Upper lobe of right lung (tissue), 1 donor: Measurements from ENCODE around the gene HOXC9. TPM values are rescaled to one million over a fixed set of nuclear protein-coding genes. Genes with fewer than 3 reads are reported as not detected.

ENCODE experiments used
- ATAC-seq: fragments of 200-7000 bp; cut with Tn5 transposase; one replicate; pipeline ENCODE4 v1.9.1; 2020; ENCODE audit warnings: mild to moderate bottlenecking, moderate library complexity
- DNase-seq: peaks from one replicate; pipeline ENCODE4 v3.0.0-alpha.2; 2020
- H3K27ac ChIP-seq: fragments of 200-600 bp; one replicate; pipeline ENCODE4 v1.8.0; 2022
- H3K27me3 ChIP-seq: fragments of 200-600 bp; one replicate; pipeline ENCODE4 v1.8.0; 2022; ENCODE audit warnings: mild to moderate bottlenecking
- H3K36me3 ChIP-seq: fragments of 200-600 bp; one replicate; pipeline ENCODE4 v1.8.0; 2022
- H3K4me1 ChIP-seq: fragments of 200-600 bp; one replicate; pipeline ENCODE4 v1.8.0; 2022
- H3K4me3 ChIP-seq: fragments of 200-600 bp; one replicate; pipeline ENCODE4 v1.8.0; 2022; ENCODE audit warnings: mild to moderate bottlenecking
- H3K9me3 ChIP-seq: fragments of 200-600 bp; one replicate; pipeline ENCODE4 v1.8.0; 2022
- intact Hi-C: fragments of 100-400 bp; cut with DNase I; formaldehyde crosslinking; loops from one replicate; pipeline ENCODE4 v1.11.0; 2022
- total RNA-seq: library from RNA; stranded (reverse); fragmentation: NEBNext Ultra II Directional; extraction: Animal tissue kit (Norgen Biotek cat#: 25700); gene quantifications from one replicate; pipeline ENCODE4 v1.2.1, GENCODE V29; 2021
- TF ChIP-seq, protein P1 (sequence below): fragments of 200-600 bp; IDR thresholded peaks from one replicate; pipeline ENCODE4 v1.8.0; 2022; ENCODE audit warnings: antibody characterized with exemption
- donor health status: DM: no; HTN: yes; CAD: no; lungs with severe emphysema.

Gene HOXC9
- total RNA-seq, 1 donor from 2014 or later, result 0.61 TPM

DNA sequence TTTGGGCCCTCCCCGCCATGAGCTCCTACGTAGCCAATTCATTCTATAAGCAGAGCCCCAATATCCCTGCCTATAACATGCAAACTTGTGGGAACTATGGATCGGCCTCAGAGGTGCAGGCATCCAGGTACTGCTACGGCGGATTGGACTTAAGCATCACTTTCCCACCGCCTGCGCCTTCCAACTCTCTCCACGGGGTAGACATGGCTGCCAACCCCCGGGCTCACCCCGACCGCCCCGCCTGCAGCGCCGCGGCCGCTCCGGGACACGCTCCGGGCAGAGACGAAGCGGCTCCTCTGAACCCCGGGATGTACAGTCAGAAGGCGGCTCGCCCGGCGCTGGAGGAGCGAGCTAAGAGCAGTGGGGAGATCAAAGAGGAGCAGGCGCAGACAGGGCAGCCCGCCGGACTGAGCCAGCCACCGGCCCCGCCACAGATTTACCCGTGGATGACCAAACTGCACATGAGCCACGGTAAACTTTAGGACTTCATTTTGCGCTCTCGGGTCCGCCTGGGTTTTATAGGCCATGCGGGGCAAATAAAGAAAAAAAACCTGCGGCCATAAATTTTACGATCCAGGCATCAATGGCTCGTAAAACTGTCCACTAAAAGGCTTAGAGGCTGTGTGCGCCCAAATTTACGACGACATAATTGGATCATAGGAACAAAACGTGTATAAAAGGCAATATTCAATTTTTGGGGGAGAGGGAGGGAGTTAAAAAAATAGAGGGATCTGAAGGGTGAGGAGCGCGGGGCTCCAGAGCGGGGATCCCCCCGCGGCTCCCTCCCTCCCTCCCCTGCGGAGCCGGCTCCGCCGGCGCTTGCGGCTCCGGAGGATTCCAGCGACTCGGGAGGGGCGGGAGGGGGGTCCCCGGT, 33.4 kb downstream of the HOXC9 start:
- H3K36me3 ChIP-seq, result no peaks in the 10 kb centered on the region
- TF ChIP-seq, protein P1, sequence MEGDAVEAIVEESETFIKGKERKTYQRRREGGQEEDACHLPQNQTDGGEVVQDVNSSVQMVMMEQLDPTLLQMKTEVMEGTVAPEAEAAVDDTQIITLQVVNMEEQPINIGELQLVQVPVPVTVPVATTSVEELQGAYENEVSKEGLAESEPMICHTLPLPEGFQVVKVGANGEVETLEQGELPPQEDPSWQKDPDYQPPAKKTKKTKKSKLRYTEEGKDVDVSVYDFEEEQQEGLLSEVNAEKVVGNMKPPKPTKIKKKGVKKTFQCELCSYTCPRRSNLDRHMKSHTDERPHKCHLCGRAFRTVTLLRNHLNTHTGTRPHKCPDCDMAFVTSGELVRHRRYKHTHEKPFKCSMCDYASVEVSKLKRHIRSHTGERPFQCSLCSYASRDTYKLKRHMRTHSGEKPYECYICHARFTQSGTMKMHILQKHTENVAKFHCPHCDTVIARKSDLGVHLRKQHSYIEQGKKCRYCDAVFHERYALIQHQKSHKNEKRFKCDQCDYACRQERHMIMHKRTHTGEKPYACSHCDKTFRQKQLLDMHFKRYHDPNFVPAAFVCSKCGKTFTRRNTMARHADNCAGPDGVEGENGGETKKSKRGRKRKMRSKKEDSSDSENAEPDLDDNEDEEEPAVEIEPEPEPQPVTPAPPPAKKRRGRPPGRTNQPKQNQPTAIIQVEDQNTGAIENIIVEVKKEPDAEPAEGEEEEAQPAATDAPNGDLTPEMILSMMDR, result no peak
- intact Hi-C loops, result no loop called here
- H3K27ac ChIP-seq, result no peak overlapping the region
- H3K9me3 ChIP-seq, result no peaks in the 10 kb centered on the region
- ATAC-seq, result no peak
- peaks cover 92% of the 10 kb centered on the region for H3K27me3 ChIP-seq
- peak; percentile 60 for DNase-seq
- peak overlapping the region; percentile 33 for H3K4me3 ChIP-seq
- no peaks in the 10 kb centered on the region for H3K4me1 ChIP-seq

DNA sequence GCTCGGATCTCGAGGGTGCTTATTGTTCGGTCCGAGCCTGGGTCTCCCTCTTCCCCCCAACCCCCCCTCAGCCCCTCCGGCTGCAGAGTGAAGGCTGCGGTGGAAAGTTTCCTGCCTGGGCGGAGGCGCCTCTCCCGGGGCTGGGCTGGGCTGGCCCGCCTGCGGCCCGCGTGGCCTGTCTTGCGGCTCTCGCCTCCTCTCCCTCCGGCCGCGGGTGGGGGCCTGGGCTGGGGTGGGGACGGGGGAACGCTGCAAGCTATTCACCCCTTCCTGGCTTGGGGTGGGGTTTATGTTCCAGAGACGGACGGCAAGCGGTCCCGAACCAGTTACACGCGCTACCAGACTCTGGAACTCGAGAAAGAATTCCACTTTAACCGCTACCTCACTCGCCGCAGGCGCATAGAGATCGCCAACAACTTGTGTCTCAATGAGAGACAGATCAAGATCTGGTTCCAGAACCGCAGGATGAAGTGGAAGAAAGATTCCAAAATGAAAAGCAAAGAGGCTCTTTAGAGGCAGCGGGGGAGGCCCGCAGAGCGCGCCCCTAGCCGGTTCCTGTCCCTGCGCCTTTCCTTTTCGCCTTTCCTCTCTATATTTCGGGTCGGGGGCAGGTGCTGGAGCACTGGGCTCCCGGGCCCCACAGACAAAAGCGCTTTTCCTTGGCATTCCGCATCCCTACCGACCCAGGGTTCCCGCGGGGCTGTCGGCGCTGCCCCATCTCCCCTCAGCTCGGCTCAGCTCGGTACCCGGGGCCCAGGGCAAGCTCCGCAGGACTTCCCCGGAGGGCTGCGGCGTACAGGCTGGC, 34.2 kb downstream of the HOXC9 start:
- DNase-seq, result peak; percentile 57
- H3K4me3 ChIP-seq, result peak overlapping the region; percentile 33
- no peak overlapping the region for H3K27ac ChIP-seq
- no peaks in the 10 kb centered on the region for H3K36me3 ChIP-seq
- H3K27me3 ChIP-seq, result peaks cover 93% of the 10 kb centered on the region
- TF ChIP-seq, protein P1, result no peak
- H3K4me1 ChIP-seq, result no peaks in the 10 kb centered on the region
- no peak for ATAC-seq
- no peaks in the 10 kb centered on the region for H3K9me3 ChIP-seq
- intact Hi-C loops, result no loop called here

DNA sequence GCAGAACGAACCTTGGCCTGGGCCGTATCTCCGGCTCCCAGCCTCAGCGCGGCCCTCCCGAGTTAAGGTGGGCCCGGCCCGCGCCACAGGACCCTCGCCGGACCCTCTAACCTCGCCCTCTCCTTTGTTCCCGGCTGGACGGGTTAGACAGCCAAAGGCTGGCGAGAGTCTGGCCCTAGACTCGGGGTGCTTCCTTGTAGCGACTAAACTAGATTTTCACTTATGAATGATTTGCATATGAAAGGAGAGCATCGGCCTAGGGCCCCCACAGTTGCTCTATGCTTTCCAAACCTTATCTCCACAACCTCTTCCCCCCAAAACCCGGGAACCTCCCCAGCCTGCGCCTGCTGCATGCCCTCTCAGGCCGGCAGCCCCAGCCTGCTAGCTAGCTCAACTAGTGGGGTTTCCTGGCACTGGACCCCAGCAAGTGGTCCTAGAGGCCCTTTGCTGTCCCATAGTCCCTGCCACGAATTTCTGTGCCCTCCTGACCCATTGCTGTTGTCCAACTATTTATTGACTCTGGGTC, 34.9 kb downstream of the HOXC9 start:
- no peaks in the 10 kb centered on the region for H3K36me3 ChIP-seq
- peak; percentile 37 for DNase-seq
- no peaks in the 10 kb centered on the region for H3K4me1 ChIP-seq
- no peak overlapping the region for H3K27ac ChIP-seq
- intact Hi-C loops, result no loop called here
- H3K9me3 ChIP-seq, result no peaks in the 10 kb centered on the region
- TF ChIP-seq, protein P1, result no peak
- no peak overlapping the region for H3K4me3 ChIP-seq
- peaks cover 93% of the 10 kb centered on the region for H3K27me3 ChIP-seq
- no peak for ATAC-seq

DNA sequence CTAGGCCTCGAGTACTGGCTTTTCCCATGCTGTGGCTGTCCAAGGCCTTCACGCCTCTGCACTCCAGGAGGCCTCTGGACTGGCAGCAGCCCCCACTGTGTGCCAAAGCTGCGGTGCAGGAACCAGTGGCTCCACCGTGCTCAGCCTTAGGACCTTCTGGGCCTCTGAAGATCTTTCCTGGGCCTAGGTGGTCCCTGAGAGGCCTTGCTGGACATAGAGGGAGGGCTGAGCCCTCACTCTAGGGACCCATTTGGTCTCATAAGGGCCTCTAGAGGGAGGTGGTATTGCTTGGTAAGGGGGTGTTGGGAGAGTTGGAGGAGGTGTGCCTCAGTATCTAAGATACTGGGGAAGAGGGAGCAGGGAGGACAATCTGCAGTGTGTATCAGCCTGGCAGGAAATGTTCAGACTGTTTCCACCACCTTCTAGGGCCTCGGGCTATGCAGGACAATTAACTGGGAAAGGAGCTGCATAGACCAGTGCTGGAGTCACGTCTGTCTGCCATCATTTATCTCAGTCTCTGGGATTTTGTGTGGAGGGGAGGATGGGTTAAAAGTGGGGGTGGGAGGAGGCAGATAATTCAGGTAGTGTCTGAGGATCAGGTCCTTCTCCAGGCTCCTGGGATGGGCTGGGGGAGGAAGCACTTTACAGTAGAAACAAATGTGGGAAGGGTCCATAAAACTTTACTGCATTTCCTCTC, 35.8 kb downstream of the HOXC9 start:
- peaks cover 94% of the 10 kb centered on the region for H3K27me3 ChIP-seq
- H3K27ac ChIP-seq, result no peak overlapping the region
- no peak for ATAC-seq
- DNase-seq, result peak; percentile 40
- TF ChIP-seq, protein P1, result no peak
- no peaks in the 10 kb centered on the region for H3K9me3 ChIP-seq
- H3K4me3 ChIP-seq, result no peak overlapping the region
- no peaks in the 10 kb centered on the region for H3K36me3 ChIP-seq
- intact Hi-C loops, result no loop called here
- no peaks in the 10 kb centered on the region for H3K4me1 ChIP-seq

DNA sequence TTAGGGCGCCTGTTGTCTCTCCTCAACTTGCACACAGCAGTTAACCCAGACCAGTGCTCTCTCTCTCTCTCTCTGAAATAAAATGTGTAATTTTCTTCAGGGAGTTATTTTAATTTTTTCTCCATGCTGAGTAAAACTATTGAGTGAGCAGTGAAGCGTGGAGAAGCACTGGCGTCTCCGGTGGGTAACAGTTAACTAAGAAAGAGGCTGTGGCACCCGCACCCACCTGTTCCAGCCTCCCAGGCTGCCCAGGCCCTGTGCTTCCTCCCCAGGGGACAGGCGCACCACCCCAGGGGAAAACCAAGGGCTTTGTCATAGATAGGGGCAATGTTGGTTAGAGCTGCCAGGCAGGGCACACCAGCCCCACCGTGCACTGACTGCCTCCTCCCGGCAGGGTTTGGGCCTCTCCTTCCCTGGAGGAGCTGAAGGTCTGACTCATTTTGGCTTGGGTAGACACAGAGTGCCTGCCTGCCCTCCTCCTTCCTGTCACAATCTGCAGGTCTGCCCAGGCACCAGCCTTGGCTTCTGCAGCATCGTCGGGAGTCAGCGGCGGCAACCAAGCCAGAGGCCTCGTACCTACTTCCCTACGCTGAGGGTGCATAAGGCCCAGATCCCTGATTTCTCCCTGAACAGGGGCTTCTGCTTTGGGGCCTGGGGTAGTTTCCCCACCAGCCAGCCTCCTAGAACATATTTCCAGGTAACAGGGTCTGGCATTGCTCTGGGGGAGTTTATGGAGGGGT, 36.8 kb downstream of the HOXC9 start:
- no peak overlapping the region for H3K27ac ChIP-seq
- peaks cover 92% of the 10 kb centered on the region for H3K27me3 ChIP-seq
- ATAC-seq (no peak), DNase-seq (no peak)
- no peaks in the 10 kb centered on the region for H3K36me3 ChIP-seq
- no peaks in the 10 kb centered on the region for H3K9me3 ChIP-seq
- TF ChIP-seq, protein P1, result no peak
- intact Hi-C loops, result no loop called here
- no peak overlapping the region for H3K4me3 ChIP-seq
- no peaks in the 10 kb centered on the region for H3K4me1 ChIP-seq
